NCI-H526 (cell line): ENCODE data around the gene HOXB6.

Source experiments
- DNase-seq, 2 experiments: peaks; one replicate each; lab custom pipeline; 2025; lab: John Stamatoyannopoulos, UW

The HOXB6 gene

GRCh38 chr17:48579471-48579759 is 25.4 kb downstream of the HOXB6 start:
- DNase-seq = no peak

DNA sequence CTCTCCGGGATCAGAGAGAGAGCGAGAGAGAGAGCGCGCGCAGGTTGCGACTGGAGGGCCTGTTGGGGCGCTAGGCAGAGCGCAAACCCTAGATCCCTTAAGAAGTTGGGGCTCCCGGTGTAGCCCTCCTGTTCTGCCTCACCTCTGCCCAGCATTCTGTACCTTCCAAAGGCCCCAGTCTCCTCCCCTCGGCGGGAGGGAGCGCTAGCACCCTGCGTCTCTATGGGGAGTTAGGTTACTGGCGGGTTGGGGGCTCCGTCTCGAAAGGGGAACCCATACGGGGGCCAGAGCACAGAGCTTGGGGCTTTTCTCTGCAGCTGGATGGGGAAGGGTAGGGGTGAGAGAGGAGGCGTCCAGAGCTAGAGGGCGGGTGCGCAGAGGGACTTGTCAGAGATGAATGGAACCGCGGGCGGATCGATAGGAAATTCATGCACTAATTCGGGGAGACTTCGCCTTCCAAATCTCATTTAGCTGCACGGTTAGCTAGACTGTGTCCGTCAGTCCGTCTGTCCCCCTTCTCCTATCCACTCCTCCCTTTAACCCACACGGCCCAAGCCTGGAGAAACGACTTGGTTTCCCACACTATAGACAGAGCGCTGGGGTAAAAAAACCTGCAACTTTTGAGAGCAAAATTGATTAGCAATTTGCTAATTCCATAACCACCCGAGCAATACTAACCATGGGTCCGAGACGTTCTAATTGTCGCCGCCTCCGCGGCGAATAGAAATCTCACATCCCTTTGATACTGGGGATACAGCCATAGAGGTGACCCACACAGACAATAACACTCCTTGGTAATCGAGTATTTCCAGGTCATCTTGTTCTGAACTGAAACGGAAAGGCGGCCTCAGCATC is 25.9 kb downstream of the HOXB6 start:
- no peak for DNase-seq

DNA sequence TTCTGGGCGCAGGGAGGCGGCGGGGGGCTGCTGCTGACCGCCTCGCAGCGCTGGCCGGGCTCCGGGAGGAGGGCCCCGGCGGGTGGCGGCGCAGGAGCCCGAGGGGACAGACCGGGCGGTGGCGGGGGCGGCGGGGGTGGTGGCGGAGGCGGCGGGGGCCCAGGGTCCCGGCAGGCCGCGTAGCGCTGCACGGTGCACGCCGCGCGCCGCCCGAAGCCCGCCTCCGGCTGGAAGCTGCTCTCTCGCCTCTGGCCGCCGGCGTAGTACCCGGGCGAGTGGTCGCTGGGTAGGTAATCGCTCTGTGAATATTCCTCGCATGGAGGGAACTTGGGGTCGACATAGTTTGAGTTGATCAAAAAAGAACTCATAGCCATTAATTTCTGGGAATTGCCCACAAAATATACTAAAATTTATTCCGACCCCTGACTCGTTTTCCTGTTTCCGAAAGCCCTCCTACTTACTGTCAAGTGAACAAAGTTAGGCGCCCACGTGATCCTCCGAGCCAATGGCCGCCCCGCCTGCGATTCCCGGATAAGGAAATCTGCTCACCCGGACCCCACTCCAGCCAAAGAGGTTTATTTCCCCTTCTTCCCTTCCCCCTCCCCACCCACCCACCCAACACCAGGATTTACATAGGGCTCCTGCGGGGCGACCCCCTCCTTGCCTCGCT is 26.7 kb downstream of the HOXB6 start, which contains the start of gene HOXB4:
TSS of gene HOXB4 (minus strand) at position 405 of the 670 bp plus-strand sequence. CDS start at position 374, 31 bp downstream.
- peak in 1 of 2 experiments; percentile 48 for DNase-seq

- no peak for DNase-seq
Measured at GRCh38 chr17:48577330-48577945, 27.3 kb downstream of the HOXB6 start.

DNA sequence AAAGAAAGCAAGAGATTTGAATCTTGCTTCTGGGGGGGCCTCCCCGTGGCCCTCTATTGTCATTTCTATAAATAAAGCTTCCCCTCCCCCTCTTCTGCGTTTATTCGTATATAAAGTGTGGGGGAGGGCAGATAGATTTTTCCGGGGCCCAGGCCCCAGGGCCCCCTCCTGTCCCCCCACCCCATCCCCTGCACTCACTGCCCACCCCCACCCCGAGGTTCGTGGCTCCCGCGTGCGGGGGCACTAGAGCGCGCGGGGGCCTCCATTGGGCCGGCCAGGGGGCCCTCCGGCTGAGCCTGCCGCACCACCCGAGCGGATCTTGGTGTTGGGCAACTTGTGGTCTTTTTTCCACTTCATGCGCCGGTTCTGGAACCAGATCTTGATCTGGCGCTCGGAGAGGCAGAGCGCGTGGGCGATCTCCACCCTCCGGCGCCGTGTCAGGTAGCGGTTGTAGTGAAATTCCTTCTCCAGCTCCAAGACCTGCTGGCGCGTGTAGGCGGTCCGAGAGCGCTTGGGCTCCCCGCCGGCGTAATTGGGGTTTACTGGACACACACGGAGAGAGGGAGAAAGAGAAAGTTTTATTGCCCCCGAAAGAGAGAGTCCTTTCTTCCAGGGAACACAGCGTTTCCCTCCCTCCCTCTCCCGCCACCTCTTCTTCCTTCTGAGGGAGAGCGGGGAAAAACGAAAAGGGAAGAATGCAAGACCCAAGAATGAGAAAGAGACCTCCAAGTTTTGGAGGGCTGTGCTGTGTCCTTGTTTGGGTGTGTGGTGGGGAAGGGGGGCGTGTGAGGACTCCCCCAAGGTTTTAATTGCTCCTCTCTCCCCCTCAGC is 28.1 kb downstream of the HOXB6 start:
- DNase-seq = peak in 1 of 2 experiments; percentile 24

GRCh38 chr17:48575673-48576478 is 28.9 kb downstream of the HOXB6 start:
- no peak for DNase-seq

GRCh38 chr17:48575066-48575582 is 29.7 kb downstream of the HOXB6 start:
- peak in 1 of 2 experiments; percentile 34 for DNase-seq

DNA sequence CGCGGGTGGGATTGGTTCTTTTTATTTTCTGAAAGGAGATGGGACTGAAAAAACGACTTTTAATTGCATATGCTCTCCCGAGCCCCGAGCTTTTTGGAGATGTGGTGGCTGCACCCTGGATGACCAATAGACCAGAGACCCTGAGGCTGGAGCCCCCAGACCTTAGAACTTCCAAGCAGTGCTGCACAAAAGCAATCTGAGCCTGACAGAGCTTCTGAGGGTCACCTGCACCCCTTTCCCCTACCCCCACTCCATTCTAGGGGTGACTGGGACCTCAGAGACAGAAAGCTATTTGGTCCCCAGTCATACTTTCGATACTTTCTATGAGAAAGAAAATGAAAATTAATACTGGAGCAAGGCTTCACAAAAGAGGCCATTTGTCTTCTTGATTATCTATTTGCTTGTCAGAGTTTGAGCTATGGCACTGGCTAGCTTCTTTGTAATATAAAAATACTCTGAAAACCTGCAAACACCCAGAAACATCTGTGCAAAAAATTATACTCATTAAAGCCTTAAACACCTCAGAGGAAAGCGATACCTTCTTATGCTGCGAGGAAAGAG is 30.2 kb downstream of the HOXB6 start:
- no peak for DNase-seq

DNA sequence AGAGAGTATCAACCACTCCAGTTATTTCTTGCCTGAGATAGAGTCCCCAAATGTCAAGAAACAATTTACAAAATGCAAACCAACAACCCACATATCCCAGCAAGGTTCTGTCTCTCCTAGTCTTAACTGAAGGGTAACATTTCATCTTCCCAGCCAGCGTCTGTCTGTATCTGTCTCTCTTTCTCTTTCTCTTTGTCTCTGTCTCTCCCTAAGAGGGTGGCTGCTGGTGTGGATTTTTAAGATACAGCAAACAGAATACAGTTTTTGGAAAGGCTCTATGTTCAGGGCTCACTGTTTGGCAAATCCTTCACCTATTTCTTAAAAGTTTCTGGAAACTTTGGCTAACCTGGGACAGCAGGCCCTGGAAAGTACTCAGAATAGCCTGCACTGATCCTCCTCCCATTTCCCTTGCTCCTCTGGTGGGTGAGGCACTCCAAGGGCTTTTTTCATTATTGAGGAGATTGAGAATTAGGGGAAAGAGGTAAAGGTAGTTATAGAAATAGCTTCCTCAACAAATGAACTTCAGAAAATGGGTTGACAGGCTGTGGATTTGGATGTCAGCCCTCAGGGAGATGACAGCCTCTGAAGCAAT is 32.9 kb downstream of the HOXB6 start:
- DNase-seq = no peak

GRCh38 chr17:48571024-48571818 is 33.6 kb downstream of the HOXB6 start:
- DNase-seq = no peak

DNA sequence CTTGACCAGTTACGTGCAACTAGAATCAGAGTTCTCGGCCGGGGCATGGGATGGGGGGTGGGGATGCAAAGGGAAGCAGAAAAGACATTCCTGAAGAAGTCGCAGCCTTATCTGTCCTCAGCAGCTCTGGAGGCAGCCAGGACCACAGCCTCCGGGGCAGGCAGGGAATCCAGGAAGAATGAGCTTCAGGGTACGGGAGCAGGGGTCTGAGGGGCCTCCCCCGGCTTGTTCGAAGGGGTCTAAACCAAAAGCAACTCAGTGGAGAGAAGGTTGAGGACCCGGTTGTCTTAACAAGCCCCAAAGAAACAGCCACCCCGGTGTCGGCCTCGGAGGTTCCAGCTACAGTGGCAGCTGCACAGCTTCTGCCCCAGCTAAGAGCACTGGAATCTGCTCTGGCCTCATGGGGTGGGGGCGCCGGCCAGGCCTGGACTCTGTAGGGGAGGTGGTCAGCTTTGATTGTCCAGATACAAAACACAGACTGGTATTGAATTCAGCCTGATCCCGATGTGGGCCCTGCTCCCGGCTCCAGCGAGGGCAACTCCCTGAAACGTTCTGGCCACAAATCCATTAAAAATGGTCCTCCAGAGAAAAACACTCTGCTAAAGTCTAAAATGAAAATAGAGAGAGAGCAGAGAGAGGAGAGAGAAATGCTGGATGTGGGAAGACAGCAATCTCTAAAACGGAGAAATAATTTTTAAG is 34.3 kb downstream of the HOXB6 start:
- no peak for DNase-seq

DNA sequence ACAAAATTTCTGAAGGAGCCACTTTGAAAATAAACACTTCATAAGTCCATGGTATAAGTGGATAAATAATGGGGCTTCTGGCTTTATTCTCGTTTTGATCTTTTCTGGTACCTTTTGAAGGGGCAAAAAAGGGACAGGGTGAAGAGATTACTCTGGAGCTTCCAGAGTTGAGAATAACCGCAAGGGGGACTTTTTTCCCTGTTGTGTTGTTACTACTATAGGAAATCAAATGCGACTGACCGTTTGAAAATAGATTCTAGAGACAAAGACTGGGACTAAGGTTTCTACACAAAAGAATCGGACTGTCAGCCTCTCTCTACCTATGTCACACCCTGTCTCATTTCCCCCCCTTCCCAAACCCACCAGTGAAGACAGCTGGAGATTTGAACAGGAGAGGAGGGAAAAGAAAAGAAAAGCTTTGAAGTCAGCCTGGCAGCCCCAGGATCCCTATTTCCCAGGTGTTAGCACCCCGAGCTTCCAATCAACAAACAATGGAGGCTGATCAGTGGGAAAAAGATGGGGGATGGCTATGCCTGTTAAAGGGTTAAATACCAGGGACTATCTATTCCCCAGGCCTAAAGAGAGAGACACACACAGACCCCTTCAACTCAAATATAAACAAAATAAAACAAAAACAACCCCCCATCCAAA is 35.0 kb downstream of the HOXB6 start:
- no peak for DNase-seq

GRCh38 chr17:48569240-48569582 is 35.6 kb downstream of the HOXB6 start:
- DNase-seq = no peak

DNA sequence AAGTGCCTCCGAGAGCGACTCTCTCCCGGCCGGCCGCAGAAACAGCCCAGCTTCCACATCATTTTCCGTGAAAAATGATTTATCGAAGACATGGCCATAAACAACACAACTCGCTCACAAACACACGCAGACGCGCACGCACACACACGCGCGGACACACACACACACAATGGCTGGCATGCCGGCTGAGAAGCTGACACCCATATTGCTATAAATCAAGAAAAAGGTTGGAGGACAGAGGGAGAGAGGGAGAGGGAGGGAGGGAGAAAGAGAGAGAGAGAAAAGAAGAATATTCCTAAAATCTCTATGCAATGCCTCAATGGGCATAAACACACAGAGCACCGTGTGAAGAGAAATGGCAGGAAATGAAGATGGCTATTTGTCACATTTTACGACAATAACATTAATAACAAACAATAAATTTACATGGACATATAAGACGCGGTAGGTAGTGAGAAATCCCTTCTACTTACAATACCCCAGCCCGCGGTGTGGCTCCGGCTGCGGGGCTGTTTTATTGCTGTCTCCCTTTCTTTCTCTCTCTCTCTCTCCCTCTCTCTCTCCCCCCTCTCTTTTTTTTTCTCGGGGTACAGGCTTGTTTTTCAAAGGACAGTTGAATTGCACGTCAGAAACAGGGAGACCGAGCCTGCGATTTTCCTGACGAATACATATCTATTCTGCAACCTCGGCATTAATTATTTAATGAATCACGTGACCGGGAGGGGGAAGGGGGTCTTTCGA is 36.1 kb downstream of the HOXB6 start:
- no peak for DNase-seq

- DNase-seq = no peak
Measured at GRCh38 chr17:48567646-48568354, 37.0 kb downstream of the HOXB6 start.

- DNase-seq = no peak
Measured at GRCh38 chr17:48567209-48567608, 37.6 kb downstream of the HOXB6 start.

- no peak for DNase-seq
Measured at GRCh38 chr17:48566717-48567116, 38.1 kb downstream of the HOXB6 start.
